ENCODE measurements around the gene ANXA5.

The ANXA5 gene

DNA sequence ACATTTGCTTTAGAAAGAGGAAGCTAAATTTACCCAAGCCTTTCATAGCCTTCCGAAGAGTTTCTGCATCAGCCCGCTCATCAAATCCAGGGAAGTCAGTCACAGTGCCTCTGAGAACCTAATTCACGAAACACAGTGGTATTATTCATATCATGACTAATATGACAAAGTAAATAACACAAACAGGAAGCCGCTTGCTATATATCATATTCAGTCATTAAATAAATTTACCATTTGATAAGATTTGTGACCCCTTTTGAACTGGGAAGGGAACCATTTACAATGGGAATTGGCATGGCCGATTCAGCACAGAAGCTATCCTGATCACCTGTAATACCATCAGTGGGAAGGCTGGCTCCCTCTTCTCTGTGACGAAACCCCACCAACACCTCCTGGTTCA, 10.5 kb downstream of the ANXA5 start:
- no peaks in the 10 kb centered on the region for H3K79me2 ChIP-seq (ENCODE audit: insufficient read depth, low read length)
- no peak overlapping the region for H3K9ac ChIP-seq (ENCODE audit: low read depth, low read length)
- no peaks in the 10 kb centered on the region for H3K9me3 ChIP-seq (ENCODE audit: insufficient read depth, low read length, severe bottlenecking)
- H2AFZ ChIP-seq (ENCODE audit: low read depth, low read length) = no peak overlapping the region
- TF ChIP-seq, protein P1, sequence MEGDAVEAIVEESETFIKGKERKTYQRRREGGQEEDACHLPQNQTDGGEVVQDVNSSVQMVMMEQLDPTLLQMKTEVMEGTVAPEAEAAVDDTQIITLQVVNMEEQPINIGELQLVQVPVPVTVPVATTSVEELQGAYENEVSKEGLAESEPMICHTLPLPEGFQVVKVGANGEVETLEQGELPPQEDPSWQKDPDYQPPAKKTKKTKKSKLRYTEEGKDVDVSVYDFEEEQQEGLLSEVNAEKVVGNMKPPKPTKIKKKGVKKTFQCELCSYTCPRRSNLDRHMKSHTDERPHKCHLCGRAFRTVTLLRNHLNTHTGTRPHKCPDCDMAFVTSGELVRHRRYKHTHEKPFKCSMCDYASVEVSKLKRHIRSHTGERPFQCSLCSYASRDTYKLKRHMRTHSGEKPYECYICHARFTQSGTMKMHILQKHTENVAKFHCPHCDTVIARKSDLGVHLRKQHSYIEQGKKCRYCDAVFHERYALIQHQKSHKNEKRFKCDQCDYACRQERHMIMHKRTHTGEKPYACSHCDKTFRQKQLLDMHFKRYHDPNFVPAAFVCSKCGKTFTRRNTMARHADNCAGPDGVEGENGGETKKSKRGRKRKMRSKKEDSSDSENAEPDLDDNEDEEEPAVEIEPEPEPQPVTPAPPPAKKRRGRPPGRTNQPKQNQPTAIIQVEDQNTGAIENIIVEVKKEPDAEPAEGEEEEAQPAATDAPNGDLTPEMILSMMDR (IDR thresholded peaks at IDR 0.05; ENCODE audit: borderline replicate concordance, extremely low read depth, low read length, poor library complexity, severe bottlenecking) = no peak
- H4K20me1 ChIP-seq (ENCODE audit: insufficient read depth, low read length) = no peaks in the 10 kb centered on the region
- no peaks in the 10 kb centered on the region for H3K4me1 ChIP-seq (ENCODE audit: insufficient read depth, low read length)
- no peak for ATAC-seq (ENCODE audit: insufficient read depth, low read depth)
- H3K27me3 ChIP-seq (ENCODE audit: insufficient read depth, low read length, poor library complexity) = peaks cover 13% of the 10 kb centered on the region
- no peak overlapping the region for H3K4me2 ChIP-seq (ENCODE audit: insufficient read depth, low read length)
- H3K4me3 ChIP-seq (ENCODE audit: low read depth in 1 of 2, low read length in 2 of 2) = no peak overlapping the region
- no peak for DNase-seq
- no peaks in the 10 kb centered on the region for H3K36me3 ChIP-seq (ENCODE audit: insufficient read depth, low read length)
- no peak overlapping the region for H3K27ac ChIP-seq (ENCODE audit: low read length)

DNA sequence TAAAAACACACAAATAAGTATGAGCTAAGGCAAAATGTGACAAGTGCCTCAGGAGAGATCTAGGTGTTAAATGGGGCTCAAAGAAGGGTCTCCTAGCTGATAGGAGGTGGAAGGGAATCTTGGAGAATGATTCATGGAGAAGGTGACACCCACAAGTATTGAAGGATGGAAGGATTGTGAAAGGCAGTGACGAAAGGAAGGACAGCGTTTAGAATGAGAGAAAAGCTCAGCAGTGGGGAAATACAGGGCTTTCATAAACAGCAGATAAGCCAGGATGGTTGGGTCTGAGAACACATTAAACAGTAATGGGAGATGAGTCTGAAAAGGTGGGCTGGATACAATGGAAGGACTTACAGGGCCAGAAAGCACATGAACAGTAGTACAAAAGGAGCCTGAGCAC, 11.5 kb downstream of the ANXA5 start:
- H3K4me2 ChIP-seq (ENCODE audit: insufficient read depth, low read length) = no peak overlapping the region

DNA sequence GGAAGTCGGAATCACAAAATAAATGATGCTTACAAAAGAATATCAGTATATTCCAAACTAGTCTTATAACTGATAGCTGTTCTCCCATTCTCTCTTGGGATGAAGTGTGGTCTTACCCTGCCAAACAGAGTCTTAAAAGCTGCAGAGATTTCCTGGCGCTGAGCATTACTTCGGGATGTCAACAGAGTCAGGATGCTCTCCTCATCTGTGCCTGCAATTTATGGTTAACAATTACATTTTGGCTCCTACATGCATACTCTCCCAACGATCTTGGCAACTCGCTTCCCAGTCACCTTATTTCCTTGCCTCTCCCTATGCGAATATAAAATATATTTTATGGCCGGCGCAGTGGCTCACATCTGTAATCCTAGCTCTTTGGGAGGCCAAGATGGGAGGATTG, 12.2 kb downstream of the ANXA5 start:
- Histone ChIP-seq H3K4me2 (ENCODE audit: insufficient read depth, low read length) (no peak overlapping the region), H3K4me3 (ENCODE audit: low read depth in 1 of 2, low read length in 2 of 2) (no peak overlapping the region), H4K20me1 (ENCODE audit: insufficient read depth, low read length) (no peaks in the 10 kb centered on the region), H3K9me3 (ENCODE audit: insufficient read depth, low read length, severe bottlenecking) (no peaks in the 10 kb centered on the region), H2AFZ (ENCODE audit: low read depth, low read length) (no peak overlapping the region), H3K4me1 (ENCODE audit: insufficient read depth, low read length) (no peaks in the 10 kb centered on the region), H3K27me3 (ENCODE audit: insufficient read depth, low read length, poor library complexity) (peaks cover 13% of the 10 kb centered on the region), H3K27ac (ENCODE audit: low read length) (no peak overlapping the region), H3K79me2 (ENCODE audit: insufficient read depth, low read length) (no peaks in the 10 kb centered on the region), H3K9ac (ENCODE audit: low read depth, low read length) (no peak overlapping the region), H3K36me3 (ENCODE audit: insufficient read depth, low read length) (no peaks in the 10 kb centered on the region)
- ATAC-seq (ENCODE audit: insufficient read depth, low read depth) (no peak), DNase-seq (no peak)
- TF ChIP-seq, protein P1 (IDR thresholded peaks at IDR 0.05; ENCODE audit: borderline replicate concordance, extremely low read depth, low read length, poor library complexity, severe bottlenecking) = no peak
- no peak for TF ChIP-seq EZH2 (IDR thresholded peaks at IDR 0.05; ENCODE audit: borderline replicate concordance, low read depth, low read length, severe bottlenecking)

More for the DNA sequence above, 11.5 kb downstream of the ANXA5 start:
- no peaks in the 10 kb centered on the region for H3K36me3 ChIP-seq (ENCODE audit: insufficient read depth, low read length)
- no peak for TF ChIP-seq EZH2 (IDR thresholded peaks at IDR 0.05; ENCODE audit: borderline replicate concordance, low read depth, low read length, severe bottlenecking)
- TF ChIP-seq, protein P1 (IDR thresholded peaks at IDR 0.05; ENCODE audit: borderline replicate concordance, extremely low read depth, low read length, poor library complexity, severe bottlenecking) = no peak
- H3K27ac ChIP-seq (ENCODE audit: low read length) = no peak overlapping the region
- DNase-seq (no peak), ATAC-seq (ENCODE audit: insufficient read depth, low read depth) (no peak)
- H3K9me3 ChIP-seq (ENCODE audit: insufficient read depth, low read length, severe bottlenecking) = no peaks in the 10 kb centered on the region
- peaks cover 13% of the 10 kb centered on the region for H3K27me3 ChIP-seq (ENCODE audit: insufficient read depth, low read length, poor library complexity)
- H3K4me3 ChIP-seq (ENCODE audit: low read depth in 1 of 2, low read length in 2 of 2) = no peak overlapping the region
- no peaks in the 10 kb centered on the region for H3K79me2 ChIP-seq (ENCODE audit: insufficient read depth, low read length)
- H2AFZ ChIP-seq (ENCODE audit: low read depth, low read length) = peak overlapping the region; percentile 0; the same call in 1 of the 2 replicates
- H3K4me1 ChIP-seq (ENCODE audit: insufficient read depth, low read length) = no peaks in the 10 kb centered on the region
- no peak overlapping the region for H3K9ac ChIP-seq (ENCODE audit: low read depth, low read length)
- no peaks in the 10 kb centered on the region for H4K20me1 ChIP-seq (ENCODE audit: insufficient read depth, low read length)

DNA sequence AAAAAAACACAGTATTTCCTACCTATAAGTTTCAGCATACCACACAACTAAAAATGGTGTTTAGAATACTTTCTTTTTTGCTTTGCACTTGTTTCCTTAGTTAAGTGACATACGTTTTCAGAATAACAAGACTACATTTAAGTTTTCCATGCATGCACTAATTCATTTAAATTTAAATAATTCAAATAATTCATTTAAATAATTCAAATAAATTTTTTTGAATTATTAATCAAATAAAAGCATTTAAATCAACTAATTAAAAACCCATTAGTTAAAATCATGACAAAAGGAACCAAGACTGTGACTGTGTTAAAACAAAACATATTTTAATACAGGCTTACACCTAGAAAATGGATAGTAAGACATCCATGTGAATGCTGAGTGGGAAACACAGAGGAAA, 12.8 kb downstream of the ANXA5 start:
- no peak overlapping the region for H2AFZ ChIP-seq (ENCODE audit: low read depth, low read length)
- no peak for ATAC-seq (ENCODE audit: insufficient read depth, low read depth)
- no peaks in the 10 kb centered on the region for H3K36me3 ChIP-seq (ENCODE audit: insufficient read depth, low read length)
- no peak overlapping the region for H3K4me2 ChIP-seq (ENCODE audit: insufficient read depth, low read length)
- no peaks in the 10 kb centered on the region for H3K79me2 ChIP-seq (ENCODE audit: insufficient read depth, low read length)
- no peak overlapping the region for H3K27ac ChIP-seq (ENCODE audit: low read length)
- peaks cover 13% of the 10 kb centered on the region for H3K27me3 ChIP-seq (ENCODE audit: insufficient read depth, low read length, poor library complexity)
- no peaks in the 10 kb centered on the region for H4K20me1 ChIP-seq (ENCODE audit: insufficient read depth, low read length)
- TF ChIP-seq, protein P1 (IDR thresholded peaks at IDR 0.05; ENCODE audit: borderline replicate concordance, extremely low read depth, low read length, poor library complexity, severe bottlenecking) = no peak
- TF ChIP-seq EZH2 (IDR thresholded peaks at IDR 0.05; ENCODE audit: borderline replicate concordance, low read depth, low read length, severe bottlenecking) = no peak
- no peaks in the 10 kb centered on the region for H3K9me3 ChIP-seq (ENCODE audit: insufficient read depth, low read length, severe bottlenecking)
- DNase-seq = no peak
- H3K4me1 ChIP-seq (ENCODE audit: insufficient read depth, low read length) = no peaks in the 10 kb centered on the region
- no peak overlapping the region for H3K9ac ChIP-seq (ENCODE audit: low read depth, low read length)
- no peak overlapping the region for H3K4me3 ChIP-seq (ENCODE audit: low read depth in 1 of 2, low read length in 2 of 2)
